Peyer's patch (tissue), 4 donors: ENCODE data around the gene TLCD2. TPM values are rescaled to one million over a fixed set of nuclear protein-coding genes. Genes with fewer than 3 reads are reported as not detected.
A peak's percentile ranks its signal among the peaks of the same experiment; 100 is the strongest.

ENCODE experiments used
- DNase-seq, 3 donors: peaks; one replicate each; pipeline ENCODE4 v3.0.0-alpha.2; 2017 to 2019
- H3K27ac ChIP-seq, 4 donors: fragments of 200-600 bp; sonication (generic); one replicate each; pipeline ENCODE4 v1.5.1; 2016 to 2019
- H3K27me3 ChIP-seq, 2 donors: fragments of 200-600 bp; sonication (generic); one replicate each; pipeline ENCODE4 v1.5.1; 2019
- H3K36me3 ChIP-seq, 3 donors: fragments of 200-600 bp; sonication (generic); one replicate each; pipeline ENCODE4 v1.5.1; 2016 to 2019
- H3K4me1 ChIP-seq, 4 donors: fragments of 200-600 bp; sonication (generic); one replicate each; pipeline ENCODE4 v1.5.1; 2016 to 2019
- H3K4me3 ChIP-seq, 4 donors: fragments of 200-600 bp; sonication (generic); 1 replicate in 3 of 4; 2 replicates in 1 of 4; pipeline ENCODE4 v1.5.1; 2016 to 2019; ENCODE audit warnings: mild to moderate bottlenecking in 1 of 4
- H3K9me3 ChIP-seq, 4 donors: fragments of 200-600 bp; sonication (generic); one replicate each; pipeline ENCODE4 v1.5.1; 2016 to 2019; ENCODE audit warnings: mild to moderate bottlenecking in 1 of 4
- POLR2A ChIP-seq, 2 donors: fragments of 450-650 bp; IDR thresholded peaks; one replicate each; pipeline ENCODE4 v1.5.1; 2017; ENCODE audit warnings: antibody characterized with exemption in 2 of 2, mild to moderate bottlenecking in 2 of 2, moderate library complexity in 2 of 2
- total RNA-seq, 4 donors: library from RNA; depleted of rRNA; stranded (reverse); fragments of >200 nt; gene quantifications; one replicate each; pipeline ENCODE4 v1.1.0, GENCODE V29; 2016
- TF ChIP-seq, protein P1 (sequence below), 6 experiments: fragments of 450-650 bp in 4 of 6; fragments of 200-600 bp in 2 of 6; sonication (generic) in 1 of 6; IDR thresholded peaks; one replicate each; pipeline ENCODE4 v1.5.1; 2017 to 2019; ENCODE audit warnings: antibody characterized with exemption in 6 of 6, mild to moderate bottlenecking in 3 of 6, moderate library complexity in 1 of 6

The TLCD2 gene, protein sequence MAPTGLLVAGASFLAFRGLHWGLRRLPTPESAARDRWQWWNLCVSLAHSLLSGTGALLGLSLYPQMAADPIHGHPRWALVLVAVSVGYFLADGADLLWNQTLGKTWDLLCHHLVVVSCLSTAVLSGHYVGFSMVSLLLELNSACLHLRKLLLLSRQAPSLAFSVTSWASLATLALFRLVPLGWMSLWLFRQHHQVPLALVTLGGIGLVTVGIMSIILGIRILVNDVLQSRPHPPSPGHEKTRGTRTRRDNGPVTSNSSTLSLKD
- 10 to 100 TPM in 3 of 4 donors, 1 to 10 TPM in 1; 8.3 to 37.8 (median 19.5) TPM for total RNA-seq

DNA sequence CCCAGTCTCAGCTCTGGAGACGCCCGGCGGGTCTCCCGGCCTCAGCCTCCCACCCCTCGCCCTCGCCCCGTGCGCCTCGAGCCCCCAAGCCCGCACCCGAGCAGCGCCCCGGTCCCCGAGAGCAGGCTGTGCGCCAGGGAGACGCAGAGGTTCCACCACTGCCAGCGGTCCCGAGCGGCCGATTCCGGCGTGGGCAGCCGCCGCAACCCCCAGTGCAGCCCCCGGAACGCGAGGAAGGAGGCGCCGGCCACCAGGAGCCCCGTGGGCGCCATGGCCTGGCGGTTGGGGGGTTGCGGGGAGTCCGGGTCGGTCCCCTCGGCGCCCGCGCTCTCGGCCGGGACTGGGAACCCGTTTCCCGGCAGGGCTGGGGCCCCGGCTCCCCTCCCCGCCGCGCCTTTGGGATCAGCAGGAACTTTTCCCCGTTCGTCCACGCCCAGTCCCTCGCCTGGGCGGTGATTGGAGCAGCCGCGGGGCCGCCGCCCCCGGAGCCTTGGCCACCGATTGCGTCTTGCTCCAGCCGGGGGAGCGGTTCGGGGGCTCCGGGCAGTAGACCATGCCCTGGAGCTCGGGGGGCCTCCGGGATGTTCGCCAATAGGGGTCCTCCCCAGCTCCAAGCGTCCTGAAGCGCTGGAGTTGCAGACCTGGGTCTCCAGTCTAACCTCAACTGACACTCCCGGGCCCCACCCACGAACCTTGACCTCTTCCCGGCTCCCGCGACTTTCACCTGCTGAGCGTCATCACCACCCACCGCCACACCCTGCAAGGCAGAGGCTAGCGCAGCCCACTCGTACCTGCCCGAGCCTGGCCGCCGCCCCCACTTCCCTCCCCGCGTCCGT is at the start of gene TLCD2:
TSS of gene TLCD2 (minus strand) at position 407 of the 836 bp plus-strand sequence. CDS start at position 272, 135 bp downstream.
- peak within 1 kb of the TSS; percentile 66 to 97 (median 92) for H3K27ac ChIP-seq
- peaks cover 0 to 37% (median 8%) of the 10 kb centered on the region in 4 donors for H3K4me1 ChIP-seq
- DNase-seq, result peak in 2 of 3 donors; percentile 93 to 96
- peaks cover 0 to 35% (median 0%) of the 10 kb centered on the region in 3 donors for H3K36me3 ChIP-seq
- H3K27me3 ChIP-seq, result no peaks in the 10 kb centered on the region
- peak within 1 kb of the TSS; percentile 55 to 82 (median 70) for H3K4me3 ChIP-seq
- peak; percentile 88 to 94 for TF ChIP-seq POLR2A (IDR thresholded peaks at IDR 0.05)
- TF ChIP-seq, protein P1, sequence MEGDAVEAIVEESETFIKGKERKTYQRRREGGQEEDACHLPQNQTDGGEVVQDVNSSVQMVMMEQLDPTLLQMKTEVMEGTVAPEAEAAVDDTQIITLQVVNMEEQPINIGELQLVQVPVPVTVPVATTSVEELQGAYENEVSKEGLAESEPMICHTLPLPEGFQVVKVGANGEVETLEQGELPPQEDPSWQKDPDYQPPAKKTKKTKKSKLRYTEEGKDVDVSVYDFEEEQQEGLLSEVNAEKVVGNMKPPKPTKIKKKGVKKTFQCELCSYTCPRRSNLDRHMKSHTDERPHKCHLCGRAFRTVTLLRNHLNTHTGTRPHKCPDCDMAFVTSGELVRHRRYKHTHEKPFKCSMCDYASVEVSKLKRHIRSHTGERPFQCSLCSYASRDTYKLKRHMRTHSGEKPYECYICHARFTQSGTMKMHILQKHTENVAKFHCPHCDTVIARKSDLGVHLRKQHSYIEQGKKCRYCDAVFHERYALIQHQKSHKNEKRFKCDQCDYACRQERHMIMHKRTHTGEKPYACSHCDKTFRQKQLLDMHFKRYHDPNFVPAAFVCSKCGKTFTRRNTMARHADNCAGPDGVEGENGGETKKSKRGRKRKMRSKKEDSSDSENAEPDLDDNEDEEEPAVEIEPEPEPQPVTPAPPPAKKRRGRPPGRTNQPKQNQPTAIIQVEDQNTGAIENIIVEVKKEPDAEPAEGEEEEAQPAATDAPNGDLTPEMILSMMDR (IDR thresholded peaks at IDR 0.05), result no peak
- no peaks in the 10 kb centered on the region for H3K9me3 ChIP-seq

DNA sequence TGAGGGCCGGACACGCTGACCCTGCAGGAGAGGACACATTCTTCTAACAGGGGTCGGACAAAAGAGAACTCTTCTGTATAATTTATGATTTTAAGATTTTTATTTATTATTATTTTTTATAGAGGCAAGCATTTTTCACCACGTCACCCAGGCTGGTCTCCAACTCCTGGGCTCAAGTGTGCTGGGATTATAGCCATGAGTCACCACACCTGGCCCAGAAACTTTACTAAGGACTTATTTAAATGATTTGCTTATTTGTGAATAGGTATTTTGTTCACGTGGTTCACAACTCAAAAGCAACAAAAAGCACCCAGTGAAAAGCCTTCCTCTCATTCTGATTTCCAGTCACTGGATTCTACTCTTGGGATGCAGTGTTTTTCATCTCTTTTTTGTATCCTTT is 49.4 kb upstream of the TLCD2 start:
- peaks cover 15 to 40% (median 20%) of the 10 kb centered on the region in 4 donors for H3K4me1 ChIP-seq
- no peaks in the 10 kb centered on the region for H3K27me3 ChIP-seq
- H3K9me3 ChIP-seq, result no peaks in the 10 kb centered on the region
- no peak overlapping the region for H3K27ac ChIP-seq
- no peak for DNase-seq
- no peak overlapping the region for H3K4me3 ChIP-seq
- H3K36me3 ChIP-seq, result no peaks in the 10 kb centered on the region
- no peak for TF ChIP-seq POLR2A (IDR thresholded peaks at IDR 0.05)
- TF ChIP-seq, protein P1 (IDR thresholded peaks at IDR 0.05), result no peak

DNA sequence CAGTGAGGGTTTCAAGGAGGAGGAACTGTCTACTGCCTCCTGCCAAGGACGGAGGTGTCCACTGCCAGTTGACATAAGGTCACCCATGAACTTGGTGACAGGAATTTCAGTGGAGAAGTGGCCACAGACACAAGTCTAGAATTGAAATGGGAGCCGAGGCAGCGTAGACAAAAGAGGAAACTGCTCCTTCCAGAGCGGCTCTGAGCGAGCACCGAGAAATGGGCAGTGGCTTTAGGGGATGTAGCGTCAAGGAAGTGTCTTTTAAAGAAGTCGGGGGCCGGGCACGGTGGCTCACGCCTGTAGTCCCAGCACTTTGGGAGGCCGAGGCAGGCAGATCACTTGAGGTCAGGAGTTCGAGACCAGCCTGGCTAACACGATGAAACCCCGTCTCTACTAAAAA is 48.6 kb upstream of the TLCD2 start:
- Histone ChIP-seq H3K4me1 (peaks cover 9 to 33% (median 16%) of the 10 kb centered on the region in 4 donors), H3K9me3 (no peaks in the 10 kb centered on the region), H3K27me3 (no peaks in the 10 kb centered on the region), H3K36me3 (no peaks in the 10 kb centered on the region), H3K27ac (no peak overlapping the region), H3K4me3 (no peak overlapping the region)
- TF ChIP-seq, protein P1 (IDR thresholded peaks at IDR 0.05), result no peak
- TF ChIP-seq POLR2A (IDR thresholded peaks at IDR 0.05), result no peak
- DNase-seq, result no peak

DNA sequence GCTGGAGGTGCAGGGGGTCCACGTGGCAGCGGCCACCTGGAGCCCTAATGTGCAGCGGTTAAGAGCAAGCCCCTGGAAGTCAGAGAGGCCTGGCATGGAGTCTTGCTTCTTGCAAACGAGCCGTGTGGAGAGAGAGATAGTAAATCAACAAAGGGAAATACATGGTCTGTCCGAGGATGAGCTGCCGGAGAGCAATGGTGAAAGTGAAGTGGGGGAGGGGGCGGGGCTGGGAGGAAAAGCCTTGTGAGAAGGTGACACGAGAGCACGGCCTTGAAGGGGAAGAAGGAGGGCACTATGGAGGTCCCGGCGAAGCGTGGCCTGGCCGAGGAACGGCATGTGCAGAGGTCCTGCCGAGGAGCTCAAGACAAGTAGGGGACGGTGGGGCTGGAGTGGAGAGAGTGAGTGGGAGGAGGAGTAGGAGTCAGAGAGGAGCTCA is 45.7 kb upstream of the TLCD2 start:
- H3K27ac ChIP-seq, result no peak overlapping the region
- no peak for DNase-seq

DNA sequence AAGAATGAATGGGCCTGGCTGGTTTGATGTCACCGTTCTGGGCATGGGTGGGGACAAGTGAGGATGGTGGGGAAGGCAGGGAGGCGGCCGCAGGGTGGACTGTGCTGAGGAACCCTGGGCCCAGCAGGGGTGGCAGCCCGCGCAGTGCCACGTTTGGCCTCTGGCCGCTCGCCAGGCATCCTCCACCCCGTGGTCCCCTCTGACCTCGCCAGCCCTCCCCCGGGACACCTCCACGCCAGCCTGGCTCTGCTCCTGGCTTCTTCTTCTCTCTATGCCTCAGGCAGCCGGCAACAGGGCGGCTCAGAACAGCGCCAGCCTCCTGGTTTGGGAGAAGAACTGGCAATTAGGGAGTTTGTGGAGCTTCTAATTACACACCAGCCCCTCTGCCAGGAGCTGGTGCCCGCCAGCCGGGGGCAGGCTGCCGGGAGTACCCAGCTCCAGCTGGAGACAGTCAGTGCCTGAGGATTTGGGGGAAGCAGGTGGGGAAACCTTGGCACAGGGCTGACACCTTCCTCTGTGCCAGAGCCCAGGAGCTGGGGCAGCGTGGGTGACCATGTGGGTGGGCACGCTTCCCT is 45.2 kb upstream of the TLCD2 start:
- no peaks in the 10 kb centered on the region for H3K36me3 ChIP-seq
- peaks cover 0 to 26% (median 2%) of the 10 kb centered on the region in 4 donors for H3K4me1 ChIP-seq
- DNase-seq, result no peak
- TF ChIP-seq, protein P1 (IDR thresholded peaks at IDR 0.05), result no peak
- TF ChIP-seq POLR2A (IDR thresholded peaks at IDR 0.05), result no peak
- H3K4me3 ChIP-seq, result no peak overlapping the region
- H3K9me3 ChIP-seq, result no peaks in the 10 kb centered on the region
- H3K27ac ChIP-seq, result no peak overlapping the region
- H3K27me3 ChIP-seq, result no peaks in the 10 kb centered on the region

More for the DNA sequence above, 45.7 kb upstream of the TLCD2 start:
- Histone ChIP-seq H3K4me3 (no peak overlapping the region), H3K27me3 (no peaks in the 10 kb centered on the region), H3K9me3 (no peaks in the 10 kb centered on the region), H3K36me3 (no peaks in the 10 kb centered on the region), H3K4me1 (peaks cover 0 to 26% (median 2%) of the 10 kb centered on the region in 4 donors)
- no peak for TF ChIP-seq POLR2A (IDR thresholded peaks at IDR 0.05)
- TF ChIP-seq, protein P1 (IDR thresholded peaks at IDR 0.05), result no peak
